ENCODE measurements around the gene RASGRF1.

GRCh38 chr15:79115986-79116665 lies 25.5 kb upstream of the RASGRF1 start:
- TF ChIP-seq CTCF (IDR thresholded peaks at IDR 0.05) (no peak), POLR2A (IDR thresholded peaks at IDR 0.05) (no peak)
